SW480 (cell line): ENCODE measurements around the gene KIAA0232.
"Not testable (repeated sequence)": the region's sequence is repeated elsewhere in the genome, so short reads cannot be mapped to it uniquely, and the experiment has no call there.

Experiments used
- DNase-seq: peaks from one replicate; pipeline ENCODE4 v3.0.0-alpha.2; 2016; ENCODE audit warnings: low spot score

KIAA0232 gene

GRCh38 chr4:6773616-6774540 is 8.6 kb upstream of the KIAA0232 start:
- DNase-seq = no peak

GRCh38 chr4:6775746-6776145 is 6.8 kb upstream of the KIAA0232 start:
- no peak for DNase-seq

GRCh38 chr4:6776920-6777635 is 5.4 kb upstream of the KIAA0232 start:
- DNase-seq = no peak

GRCh38 chr4:6777636-6778281 is 4.8 kb upstream of the KIAA0232 start:
- DNase-seq = no peak

GRCh38 chr4:6778435-6778834 is 4.1 kb upstream of the KIAA0232 start:
- no peak for DNase-seq

GRCh38 chr4:6779667-6780565 is 2.6 kb upstream of the KIAA0232 start:
- DNase-seq = no peak

GRCh38 chr4:6781113-6781512 is 1.4 kb upstream of the KIAA0232 start:
- DNase-seq = no peak

- no peak for DNase-seq
These were observed 966 bp upstream of the KIAA0232 start for GRCh38 chr4:6781561-6781960.

GRCh38 chr4:6782846-6783110 is 251 bp downstream of the KIAA0232 start:
- DNase-seq = no peak

- peak; percentile 80 for DNase-seq
These were observed 819 bp downstream of the KIAA0232 start for GRCh38 chr4:6783111-6783981.

GRCh38 chr4:6785572-6785925 is 3.0 kb downstream of the KIAA0232 start:
- DNase-seq = no peak

GRCh38 chr4:6788123-6788522 is 5.6 kb downstream of the KIAA0232 start:
- DNase-seq = no peak

- not testable (repeated sequence) for DNase-seq
These were observed 8.7 kb downstream of the KIAA0232 start for GRCh38 chr4:6791245-6791644.

- DNase-seq = not testable (repeated sequence)
These were observed 9.3 kb downstream of the KIAA0232 start for GRCh38 chr4:6791796-6792195.

- no peak for DNase-seq
These were observed 11.7 kb downstream of the KIAA0232 start for GRCh38 chr4:6794189-6794588.

GRCh38 chr4:6795821-6796220 is 13.3 kb downstream of the KIAA0232 start:
- no peak for DNase-seq

- not testable (repeated sequence) for DNase-seq
These were observed 14.8 kb downstream of the KIAA0232 start for GRCh38 chr4:6797368-6797767.

- no peak for DNase-seq
These were observed 16.6 kb downstream of the KIAA0232 start for GRCh38 chr4:6799091-6799490.

- no peak for DNase-seq
These were observed 19.5 kb downstream of the KIAA0232 start for GRCh38 chr4:6802025-6802424.

- DNase-seq = no peak
These were observed 20.1 kb downstream of the KIAA0232 start for GRCh38 chr4:6802626-6803025.

- no peak for DNase-seq
These were observed 20.7 kb downstream of the KIAA0232 start for GRCh38 chr4:6803246-6803645.
